Aortic smooth muscle cell (primary cell): ENCODE measurements around the gene ACAT2. TPM values are rescaled to one million over a fixed set of nuclear protein-coding genes. Genes with fewer than 3 reads are reported as not detected.

ENCODE experiments used
- total RNA-seq: library from RNA; depleted of rRNA; stranded (reverse); fragments of >200 nt; gene quantifications from 2 replicates; pipeline ENCODE4 v1.2.3, GENCODE V29; 2014

Gene ACAT2
- total RNA-seq = 59.5 and 63.2 TPM in 2 replicates

DNA sequence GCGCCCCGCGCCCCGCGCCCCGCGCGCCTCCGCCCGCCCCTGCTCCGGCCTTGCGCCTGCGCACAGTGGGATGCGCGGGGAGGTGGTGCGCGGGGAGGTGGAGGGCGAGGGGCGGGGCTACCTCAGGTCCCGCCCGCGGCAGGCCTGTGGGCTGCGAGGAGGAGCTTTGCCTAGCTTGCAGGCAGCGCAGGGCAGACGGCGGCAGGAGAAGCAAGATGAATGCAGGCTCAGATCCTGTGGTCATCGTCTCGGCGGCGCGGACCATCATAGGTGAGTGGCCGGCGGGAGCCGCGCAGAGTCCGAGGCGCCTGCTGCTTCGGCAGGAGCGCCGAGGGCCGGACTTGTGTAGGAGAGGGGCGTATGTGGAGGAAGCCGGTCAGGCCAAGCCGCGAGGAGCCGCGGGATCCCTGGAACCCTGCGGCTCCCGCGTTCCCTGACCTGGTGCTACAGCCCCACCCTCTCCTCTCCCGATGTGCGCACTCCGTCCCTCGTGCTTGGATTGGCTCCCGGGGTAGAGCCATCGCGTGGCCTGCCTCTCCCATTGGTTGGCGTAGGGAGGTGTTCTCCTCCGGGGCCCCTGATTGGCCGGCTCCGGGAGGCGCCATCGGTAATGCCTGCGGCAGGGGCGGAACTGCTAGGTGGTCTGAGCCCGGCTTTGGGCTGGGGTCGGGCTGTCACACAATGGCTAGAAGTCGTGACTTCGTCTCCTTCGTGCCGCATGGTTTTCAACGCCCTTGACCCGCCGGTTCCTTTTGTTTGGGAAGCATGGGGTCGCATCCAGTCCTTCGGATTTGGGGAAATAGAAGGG lies at the start of gene ACAT2:
Gene ACAT2, plus strand, starts transcription at position 173 of the 808 bp plus-strand sequence. Its CDS starts 43 bp downstream, at position 216.

DNA sequence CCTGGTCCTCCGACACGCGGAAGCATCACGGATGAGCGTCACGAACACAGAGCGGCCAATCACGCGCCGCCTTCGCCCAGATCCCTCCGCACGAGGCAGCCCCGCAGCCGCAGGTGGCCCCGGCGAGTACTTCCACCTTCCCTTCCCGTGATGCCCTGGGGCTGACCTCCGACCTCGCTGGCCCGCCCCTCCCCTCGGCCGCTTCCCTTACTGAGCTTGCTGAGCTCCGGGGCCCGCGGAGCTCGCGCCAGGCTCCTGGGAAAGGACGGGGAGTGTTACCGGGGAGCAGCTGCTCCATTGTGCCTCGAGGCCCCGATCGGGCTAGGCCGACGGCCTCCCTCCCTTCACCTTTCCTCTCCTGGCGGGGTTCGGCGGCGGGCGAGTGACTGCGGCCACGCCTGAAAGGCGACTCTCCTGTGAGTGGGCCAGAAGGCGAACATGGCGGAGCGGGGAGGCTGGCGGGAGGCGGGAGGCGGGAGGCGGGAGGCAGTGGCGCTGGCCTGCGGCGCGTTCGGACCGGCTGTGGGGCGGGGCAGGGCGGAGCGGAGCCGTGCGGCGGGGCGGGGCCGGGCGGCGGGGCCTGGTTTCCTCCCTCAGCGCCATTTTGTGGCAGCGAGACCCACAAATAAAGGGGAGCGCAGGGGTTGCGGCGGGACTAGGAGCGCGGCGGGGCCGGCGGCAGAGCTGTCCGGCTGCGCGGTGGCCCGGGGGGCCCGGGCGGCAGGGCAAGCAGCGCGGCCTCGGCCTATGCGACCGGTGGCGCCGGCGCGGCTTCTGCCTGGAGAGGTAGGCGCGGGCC lies 34.7 kb upstream of the ACAT2 start, which contains the start of gene WTAP:
Gene WTAP, plus strand, starts transcription at position 589 of the 799 bp plus-strand sequence. CDS start 8,760 bp downstream, outside the sequence.

GRCh38 chr6:159789377-159790148 lies 27.7 kb downstream of the ACAT2 start, which contains the start of gene TCP1:
TSS of gene TCP1 (minus strand) at chr6:159789602. CDS start at chr6:159789468, 134 bp downstream.

DNA sequence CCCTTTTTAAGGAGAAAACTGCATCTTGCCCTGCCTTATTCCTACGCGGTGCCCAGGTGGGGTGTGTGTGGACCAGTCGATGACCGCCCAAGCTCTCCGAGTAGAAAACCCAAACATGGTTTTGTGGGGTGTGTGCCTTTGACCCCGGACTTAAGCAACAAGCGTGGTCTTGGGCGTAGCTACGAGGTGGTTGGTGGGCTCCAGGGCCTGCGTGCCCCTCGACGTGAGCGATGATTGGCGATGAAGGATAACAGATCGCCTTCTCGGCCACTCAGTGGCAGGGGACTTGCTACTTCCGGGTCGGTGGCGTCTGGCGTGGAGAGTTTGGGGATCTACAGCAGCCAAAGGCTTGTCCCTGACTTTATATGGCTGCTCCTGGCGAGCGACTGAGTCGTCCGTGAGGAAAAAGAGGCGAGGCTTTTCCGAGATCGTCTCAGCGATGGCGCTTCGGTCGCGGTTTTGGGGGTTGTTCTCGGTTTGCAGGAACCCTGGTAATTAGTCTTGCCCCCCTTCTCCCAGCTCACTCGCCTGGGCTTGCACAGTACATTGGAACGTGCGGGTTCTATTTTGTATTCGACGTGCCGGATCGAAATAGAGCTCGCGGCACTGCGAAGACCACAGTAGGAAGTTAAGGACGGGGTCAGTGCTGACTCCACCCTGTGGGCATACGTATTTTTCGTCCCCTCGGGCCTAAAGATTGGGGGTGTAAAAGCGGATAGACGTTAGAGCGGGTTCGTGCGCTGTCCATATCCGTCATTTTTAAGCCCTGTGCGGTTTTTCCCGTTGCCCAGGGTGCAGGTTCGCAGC lies 28.5 kb downstream of the ACAT2 start, which contains the start of gene MRPL18:
Gene MRPL18, plus strand, starts transcription at position 319 of the 807 bp plus-strand sequence. Its CDS starts 121 bp downstream, at position 440.

GRCh38 chr6:159800141-159800865 lies 38.5 kb downstream of the ACAT2 start, which contains the start of gene PNLDC1:
TSS of gene PNLDC1 (plus strand) at chr6:159800276. CDS start at chr6:159800308, 32 bp downstream.

Other genes with a start within 250 kb of the ACAT2 start
- 118 and 186 TPM in 2 replicates for gene SOD2, start 68.8 kb upstream of the ACAT2 start, total RNA-seq
- 82.0 and 84.5 TPM in 2 replicates for gene WTAP, start 34.5 kb upstream of the ACAT2 start, total RNA-seq
- gene TCP1, start 27.6 kb downstream of the ACAT2 start, total RNA-seq = 210 and 217 TPM in 2 replicates
- 66.6 and 78.7 TPM in 2 replicates for gene MRPL18, start 28.4 kb downstream of the ACAT2 start, total RNA-seq
- not detected in 2 replicates for gene PNLDC1, start 38.2 kb downstream of the ACAT2 start, total RNA-seq
- gene MAS1, start 128.9 kb downstream of the ACAT2 start, total RNA-seq = under 0.01 TPM in 2 replicates
- gene IGF2R, start 207.0 kb downstream of the ACAT2 start, total RNA-seq = 191 and 208 TPM in 2 replicates